ENCODE results near the gene SPEM2.

SPEM2 gene

GRCh38 chr17:7432296-7432695 lies 6.9 kb downstream of the SPEM2 start:
- no peak for DNase-seq (ENCODE audit: low read depth, low spot score)
- no peak overlapping the region for H3K9ac ChIP-seq (ENCODE audit: insufficient read length, low read depth)
- H3K36me3 ChIP-seq (ENCODE audit: insufficient read depth, insufficient read length, low read length): no peaks in the 10 kb centered on the region
- no peaks in the 10 kb centered on the region for H3K4me1 ChIP-seq (ENCODE audit: insufficient read depth, insufficient read length)
- peaks cover 6% of the 10 kb centered on the region for H3K27me3 ChIP-seq (ENCODE audit: insufficient read depth, insufficient read length)
- TF ChIP-seq SUZ12 (IDR thresholded peaks at IDR 0.05; ENCODE audit: extremely low read depth, insufficient read depth, insufficient read length) (no peak), ZNF274 (IDR thresholded peaks at IDR 0.05; ENCODE audit: low read depth, low read length) (no peak), YY1 (IDR thresholded peaks at IDR 0.05; ENCODE audit: insufficient read depth, insufficient read length) (no peak)
- H3K4me3 ChIP-seq (ENCODE audit: insufficient read length, low read depth): no peak overlapping the region
- H3K9me3 ChIP-seq (ENCODE audit: insufficient read depth, low read length): no peaks in the 10 kb centered on the region

- Histone ChIP-seq H3K27me3 (ENCODE audit: insufficient read depth, insufficient read length) (peaks cover 31% of the 10 kb centered on the region), H3K9ac (ENCODE audit: insufficient read length, low read depth) (peak overlapping the region; percentile 58), H3K9me3 (ENCODE audit: insufficient read depth, low read length) (no peaks in the 10 kb centered on the region), H3K4me1 (ENCODE audit: insufficient read depth, insufficient read length) (peaks cover 9% of the 10 kb centered on the region), H3K4me3 (ENCODE audit: insufficient read length, low read depth) (peak overlapping the region; percentile 44), H3K36me3 (ENCODE audit: insufficient read depth, insufficient read length, low read length) (no peaks in the 10 kb centered on the region)
- TF ChIP-seq ZNF274 (IDR thresholded peaks at IDR 0.05; ENCODE audit: low read depth, low read length) (no peak), SUZ12 (IDR thresholded peaks at IDR 0.05; ENCODE audit: extremely low read depth, insufficient read depth, insufficient read length) (no peak), YY1 (IDR thresholded peaks at IDR 0.05; ENCODE audit: insufficient read depth, insufficient read length) (no peak)
- DNase-seq (ENCODE audit: low read depth, low spot score): no peak
These were observed 10.5 kb downstream of the SPEM2 start for GRCh38 chr17:7435676-7436555.

- DNase-seq (ENCODE audit: low read depth, low spot score): peak; percentile 63
- TF ChIP-seq YY1 (IDR thresholded peaks at IDR 0.05; ENCODE audit: insufficient read depth, insufficient read length) (no peak), ZNF274 (IDR thresholded peaks at IDR 0.05; ENCODE audit: low read depth, low read length) (no peak), SUZ12 (IDR thresholded peaks at IDR 0.05; ENCODE audit: extremely low read depth, insufficient read depth, insufficient read length) (no peak)
- peak overlapping the region; percentile 44 for H3K4me3 ChIP-seq (ENCODE audit: insufficient read length, low read depth)
- H3K9me3 ChIP-seq (ENCODE audit: insufficient read depth, low read length): no peaks in the 10 kb centered on the region
- peak overlapping the region; percentile 74 for H3K9ac ChIP-seq (ENCODE audit: insufficient read length, low read depth)
- no peaks in the 10 kb centered on the region for H3K36me3 ChIP-seq (ENCODE audit: insufficient read depth, insufficient read length, low read length)
- H3K27me3 ChIP-seq (ENCODE audit: insufficient read depth, insufficient read length): peaks cover 34% of the 10 kb centered on the region
- peaks cover 9% of the 10 kb centered on the region for H3K4me1 ChIP-seq (ENCODE audit: insufficient read depth, insufficient read length)
These were observed 11.3 kb downstream of the SPEM2 start for GRCh38 chr17:7436556-7437368.

GRCh38 chr17:7437369-7437863 lies 12.0 kb downstream of the SPEM2 start:
- H3K4me1 ChIP-seq (ENCODE audit: insufficient read depth, insufficient read length): peaks cover 9% of the 10 kb centered on the region
- H3K36me3 ChIP-seq (ENCODE audit: insufficient read depth, insufficient read length, low read length): no peaks in the 10 kb centered on the region
- H3K9ac ChIP-seq (ENCODE audit: insufficient read length, low read depth): peak overlapping the region; percentile 74
- no peak for DNase-seq (ENCODE audit: low read depth, low spot score)
- H3K27me3 ChIP-seq (ENCODE audit: insufficient read depth, insufficient read length): peaks cover 41% of the 10 kb centered on the region
- TF ChIP-seq YY1 (IDR thresholded peaks at IDR 0.05; ENCODE audit: insufficient read depth, insufficient read length) (no peak), ZNF274 (IDR thresholded peaks at IDR 0.05; ENCODE audit: low read depth, low read length) (no peak), SUZ12 (IDR thresholded peaks at IDR 0.05; ENCODE audit: extremely low read depth, insufficient read depth, insufficient read length) (no peak)
- no peaks in the 10 kb centered on the region for H3K9me3 ChIP-seq (ENCODE audit: insufficient read depth, low read length)
- H3K4me3 ChIP-seq (ENCODE audit: insufficient read length, low read depth): peak overlapping the region; percentile 39

- TF ChIP-seq YY1 (IDR thresholded peaks at IDR 0.05; ENCODE audit: insufficient read depth, insufficient read length) (no peak), SUZ12 (IDR thresholded peaks at IDR 0.05; ENCODE audit: extremely low read depth, insufficient read depth, insufficient read length) (no peak), ZNF274 (IDR thresholded peaks at IDR 0.05; ENCODE audit: low read depth, low read length) (no peak)
- peak overlapping the region; percentile 39 for H3K4me3 ChIP-seq (ENCODE audit: insufficient read length, low read depth)
- peaks cover 44% of the 10 kb centered on the region for H3K27me3 ChIP-seq (ENCODE audit: insufficient read depth, insufficient read length)
- peak overlapping the region; percentile 74 for H3K9ac ChIP-seq (ENCODE audit: insufficient read length, low read depth)
- peaks cover 9% of the 10 kb centered on the region for H3K4me1 ChIP-seq (ENCODE audit: insufficient read depth, insufficient read length)
- H3K9me3 ChIP-seq (ENCODE audit: insufficient read depth, low read length): no peaks in the 10 kb centered on the region
- no peak for DNase-seq (ENCODE audit: low read depth, low spot score)
- no peaks in the 10 kb centered on the region for H3K36me3 ChIP-seq (ENCODE audit: insufficient read depth, insufficient read length, low read length)
These were observed 12.7 kb downstream of the SPEM2 start for GRCh38 chr17:7437950-7438614.

GRCh38 chr17:7438656-7439460 lies 13.4 kb downstream of the SPEM2 start:
- no peak for DNase-seq (ENCODE audit: low read depth, low spot score)
- peaks cover 52% of the 10 kb centered on the region for H3K27me3 ChIP-seq (ENCODE audit: insufficient read depth, insufficient read length)
- H3K4me1 ChIP-seq (ENCODE audit: insufficient read depth, insufficient read length): peaks cover 9% of the 10 kb centered on the region
- no peaks in the 10 kb centered on the region for H3K36me3 ChIP-seq (ENCODE audit: insufficient read depth, insufficient read length, low read length)
- peak overlapping the region; percentile 93 for H3K9ac ChIP-seq (ENCODE audit: insufficient read length, low read depth)
- no peaks in the 10 kb centered on the region for H3K9me3 ChIP-seq (ENCODE audit: insufficient read depth, low read length)
- TF ChIP-seq YY1 (IDR thresholded peaks at IDR 0.05; ENCODE audit: insufficient read depth, insufficient read length) (no peak), SUZ12 (IDR thresholded peaks at IDR 0.05; ENCODE audit: extremely low read depth, insufficient read depth, insufficient read length) (no peak), ZNF274 (IDR thresholded peaks at IDR 0.05; ENCODE audit: low read depth, low read length) (no peak)
- H3K4me3 ChIP-seq (ENCODE audit: insufficient read length, low read depth): peak overlapping the region; percentile 37
